ENCODE results near the gene WASL. TPM values are rescaled to one million over a fixed set of nuclear protein-coding genes. Genes with fewer than 3 reads are reported as not detected.

Gene WASL
- polyA plus RNA-seq, 1 donor from 2014 or later, result 2.8 TPM

DNA sequence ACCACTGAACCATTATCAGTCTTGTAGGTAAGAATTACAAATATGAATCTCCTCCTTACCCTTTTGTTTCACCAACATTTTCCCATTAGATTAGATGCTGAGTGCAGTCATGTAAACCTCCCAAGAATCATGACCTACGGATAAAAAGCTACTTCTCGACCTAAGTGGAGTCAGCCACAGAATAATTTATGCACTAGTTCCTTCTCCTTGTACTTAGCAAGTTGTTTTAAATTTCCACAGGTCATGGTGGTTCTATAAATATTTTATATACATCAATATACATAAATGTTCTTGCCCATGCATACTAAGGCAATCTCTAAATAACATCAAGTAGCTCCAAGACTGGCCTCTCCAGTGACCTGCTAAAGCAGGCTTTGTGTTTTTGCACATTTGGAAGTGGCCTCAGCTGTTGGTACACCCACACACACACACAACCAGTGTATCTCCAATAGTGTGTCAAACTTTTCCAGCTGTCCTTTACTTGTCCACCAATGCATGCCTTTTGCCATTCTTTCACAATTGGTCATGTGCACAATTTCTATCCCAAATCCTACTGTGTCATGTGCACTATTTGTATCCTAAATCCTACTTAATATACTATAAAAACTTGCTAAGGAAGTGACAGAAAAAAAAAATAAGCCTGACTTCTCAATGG, 71.6 kb downstream of the WASL start:
- Mint-ChIP-seq H3K4me1 (peaks cover 0 to 2% (median 0%) of the 10 kb centered on the region in 3 donors), H3K27ac (no peak overlapping the region), H3K27me3 (no peaks in the 10 kb centered on the region)

DNA sequence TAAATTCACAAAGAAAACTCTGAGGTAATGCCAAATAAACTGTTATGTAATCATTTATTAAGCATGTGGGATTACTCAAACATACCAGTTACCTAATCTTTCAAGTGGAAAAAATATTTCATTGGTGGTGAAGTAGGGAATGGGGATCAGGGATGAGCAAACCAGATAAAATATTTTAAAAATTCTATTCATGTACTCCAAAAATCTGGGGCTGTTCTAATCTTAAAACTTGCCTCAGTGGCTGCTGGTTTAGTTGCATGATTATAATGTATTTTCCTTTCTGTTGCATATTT, 73.7 kb downstream of the WASL start:
- H3K9me3 Mint-ChIP-seq, result no peaks in the 10 kb centered on the region
- no peak overlapping the region for H3K27ac Mint-ChIP-seq
- peaks cover 0 to 3% (median 0%) of the 10 kb centered on the region in 3 donors for H3K4me1 Mint-ChIP-seq
- no peaks in the 10 kb centered on the region for H3K36me3 Mint-ChIP-seq
- H3K4me3 Mint-ChIP-seq, result no peak overlapping the region
- peaks cover 2% of the 10 kb centered on the region for H3K27me3 Mint-ChIP-seq

More for the DNA sequence above, 71.6 kb downstream of the WASL start:
- Mint-ChIP-seq H3K9me3 (no peaks in the 10 kb centered on the region), H3K36me3 (no peaks in the 10 kb centered on the region), H3K4me3 (no peak overlapping the region)

DNA sequence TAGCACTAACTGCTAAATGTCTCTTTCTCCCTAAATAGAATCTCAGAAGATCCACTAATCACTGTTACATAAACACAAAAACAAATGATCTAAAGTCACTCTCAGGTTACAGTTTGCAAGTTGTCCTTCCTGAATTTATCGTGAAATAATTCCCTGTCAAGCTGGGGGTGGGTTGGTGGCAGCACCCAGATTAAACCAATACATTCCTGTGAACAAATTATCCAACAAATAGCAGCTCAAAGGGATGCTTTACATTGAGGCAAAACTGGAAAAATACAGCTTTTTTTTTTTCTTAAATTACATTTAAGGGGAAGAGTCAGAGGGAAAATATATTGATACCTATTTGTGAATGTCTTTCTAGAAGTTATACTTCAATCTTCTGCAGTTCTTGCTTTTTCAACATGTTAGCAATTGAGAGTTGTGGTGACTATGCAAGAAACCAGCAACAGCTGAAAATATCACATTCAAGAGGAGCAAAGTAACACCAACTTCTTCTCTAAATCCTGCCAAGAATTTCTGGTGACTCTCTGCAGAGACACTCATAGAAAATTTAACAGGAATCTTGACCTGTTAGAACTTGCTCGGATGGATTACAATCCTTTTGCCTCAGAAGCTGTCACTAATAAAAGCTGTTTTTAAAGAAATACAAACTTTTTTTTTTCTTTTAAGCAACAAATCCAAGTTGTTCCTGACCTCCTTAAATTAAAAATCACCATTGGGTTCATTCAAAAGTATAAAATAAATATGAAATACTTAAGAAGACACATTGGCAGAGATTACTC, 74.2 kb downstream of the WASL start:
- no peaks in the 10 kb centered on the region for H3K36me3 Mint-ChIP-seq
- H3K4me3 Mint-ChIP-seq, result no peak overlapping the region
- peaks cover 0 to 3% (median 0%) of the 10 kb centered on the region in 3 donors for H3K4me1 Mint-ChIP-seq
- no peak overlapping the region for H3K27ac Mint-ChIP-seq
- H3K27me3 Mint-ChIP-seq, result peaks cover 2% of the 10 kb centered on the region
- H3K9me3 Mint-ChIP-seq, result no peaks in the 10 kb centered on the region

- no peaks in the 10 kb centered on the region for H3K9me3 Mint-ChIP-seq
- no peaks in the 10 kb centered on the region for H3K36me3 Mint-ChIP-seq
- H3K4me1 Mint-ChIP-seq, result peaks cover 0 to 5% (median 0%) of the 10 kb centered on the region in 3 donors
- no peak overlapping the region for H3K4me3 Mint-ChIP-seq
- H3K27ac Mint-ChIP-seq, result no peak overlapping the region
- peaks cover 2% of the 10 kb centered on the region for H3K27me3 Mint-ChIP-seq
Observed at GRCh38 chr7:123673752-123674398, 74.9 kb downstream of the WASL start.

GRCh38 chr7:123673137-123673732, 75.6 kb downstream of the WASL start:
- peaks cover 0 to 7% (median 0%) of the 10 kb centered on the region in 3 donors for H3K4me1 Mint-ChIP-seq
- no peaks in the 10 kb centered on the region for H3K36me3 Mint-ChIP-seq
- H3K9me3 Mint-ChIP-seq, result no peaks in the 10 kb centered on the region
- H3K27me3 Mint-ChIP-seq, result peaks cover 2% of the 10 kb centered on the region
- H3K4me3 Mint-ChIP-seq, result no peak overlapping the region
- H3K27ac Mint-ChIP-seq, result no peak overlapping the region

GRCh38 chr7:123669485-123669884, 79.3 kb downstream of the WASL start:
- H3K9me3 Mint-ChIP-seq, result no peaks in the 10 kb centered on the region
- no peaks in the 10 kb centered on the region for H3K36me3 Mint-ChIP-seq
- H3K4me3 Mint-ChIP-seq, result peak overlapping the region in 1 of 4 donors; percentile 19
- H3K4me1 Mint-ChIP-seq, result peaks cover 0 to 5% (median 0%) of the 10 kb centered on the region in 3 donors
- peak overlapping the region in 1 of 3 donors; percentile 2 for H3K27ac Mint-ChIP-seq
- peaks cover 2% of the 10 kb centered on the region for H3K27me3 Mint-ChIP-seq

DNA sequence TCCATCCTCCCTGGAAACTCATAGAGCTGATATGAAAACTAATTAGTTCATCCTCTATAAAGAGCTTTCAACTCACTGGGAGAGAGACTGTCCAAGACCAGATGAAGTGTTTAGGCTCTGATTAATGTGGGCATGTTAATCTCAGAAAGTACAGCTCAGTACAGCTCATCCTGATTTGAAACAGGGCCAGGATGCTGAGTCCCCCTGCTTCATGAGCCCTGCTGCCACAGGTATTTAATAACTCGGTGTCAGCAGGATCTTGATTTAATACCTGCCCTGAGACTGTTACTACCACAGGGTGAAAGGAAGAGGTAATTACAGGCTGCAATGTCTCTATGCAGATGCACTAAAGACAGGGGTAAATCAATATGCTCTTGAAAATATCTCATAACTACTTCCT, 82.3 kb downstream of the WASL start:
- Mint-ChIP-seq H3K4me3 (no peak overlapping the region), H3K36me3 (no peaks in the 10 kb centered on the region), H3K9me3 (no peaks in the 10 kb centered on the region), H3K27ac (no peak overlapping the region), H3K4me1 (peaks cover 0 to 7% (median 0%) of the 10 kb centered on the region in 3 donors), H3K27me3 (peaks cover 2% of the 10 kb centered on the region)

DNA sequence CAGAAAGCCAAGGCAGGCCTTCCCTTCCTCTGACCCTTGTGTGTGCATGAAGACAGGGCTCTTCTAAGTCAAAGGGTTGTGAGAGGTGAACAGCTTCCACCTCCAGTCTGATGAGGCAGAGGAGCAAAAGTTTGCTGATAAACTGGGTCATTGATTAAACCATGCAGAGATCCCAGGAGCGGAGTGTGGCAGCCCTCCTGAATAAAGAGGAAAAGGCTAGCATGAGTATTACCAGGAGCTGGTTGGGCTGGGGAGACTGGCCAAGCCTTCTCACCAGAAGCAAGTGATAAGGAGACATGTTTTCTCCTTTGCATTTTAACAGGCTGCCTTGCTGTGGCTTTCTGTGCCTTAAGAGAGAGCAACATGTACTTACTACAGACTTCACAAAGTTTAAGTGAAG, 82.9 kb downstream of the WASL start:
- Mint-ChIP-seq H3K27ac (no peak overlapping the region), H3K9me3 (no peaks in the 10 kb centered on the region), H3K27me3 (peaks cover 2% of the 10 kb centered on the region), H3K4me1 (peaks cover 0 to 7% (median 0%) of the 10 kb centered on the region in 3 donors), H3K4me3 (no peak overlapping the region), H3K36me3 (no peaks in the 10 kb centered on the region)

DNA sequence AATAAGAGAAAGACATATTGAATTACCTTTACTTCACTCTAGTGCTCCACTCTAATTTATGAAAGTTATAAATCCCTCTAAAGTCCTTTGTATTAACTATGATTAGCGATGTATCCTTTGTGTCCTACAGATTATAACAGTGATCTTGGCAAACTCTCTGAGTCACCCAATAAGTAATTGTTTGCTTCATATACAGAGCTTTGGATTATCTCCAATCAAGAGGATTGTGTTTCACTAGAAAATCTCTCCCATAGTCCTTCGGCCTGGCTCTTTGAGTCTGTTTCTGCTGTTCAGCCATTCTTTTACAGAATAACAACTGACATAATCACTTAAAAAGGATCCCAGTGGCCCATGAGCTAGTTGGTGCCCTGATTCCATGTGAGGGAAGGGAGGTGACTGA, 83.6 kb downstream of the WASL start:
- no peaks in the 10 kb centered on the region for H3K27me3 Mint-ChIP-seq
- H3K4me1 Mint-ChIP-seq, result peaks cover 0 to 5% (median 0%) of the 10 kb centered on the region in 3 donors
- H3K27ac Mint-ChIP-seq, result no peak overlapping the region
- no peaks in the 10 kb centered on the region for H3K9me3 Mint-ChIP-seq
- no peak overlapping the region for H3K4me3 Mint-ChIP-seq
- H3K36me3 Mint-ChIP-seq, result no peaks in the 10 kb centered on the region

- no peaks in the 10 kb centered on the region for H3K9me3 Mint-ChIP-seq
- H3K4me1 Mint-ChIP-seq, result peaks cover 0 to 2% (median 0%) of the 10 kb centered on the region in 3 donors
- H3K27ac Mint-ChIP-seq, result no peak overlapping the region
- H3K4me3 Mint-ChIP-seq, result no peak overlapping the region
- H3K36me3 Mint-ChIP-seq, result no peaks in the 10 kb centered on the region
- H3K27me3 Mint-ChIP-seq, result no peaks in the 10 kb centered on the region
Observed at GRCh38 chr7:123663200-123663599, 85.6 kb downstream of the WASL start.

- H3K27ac Mint-ChIP-seq, result no peak overlapping the region
- H3K4me3 Mint-ChIP-seq, result no peak overlapping the region
- peaks cover 0 to 2% (median 0%) of the 10 kb centered on the region in 3 donors for H3K4me1 Mint-ChIP-seq
- no peaks in the 10 kb centered on the region for H3K27me3 Mint-ChIP-seq
- no peaks in the 10 kb centered on the region for H3K9me3 Mint-ChIP-seq
- no peaks in the 10 kb centered on the region for H3K36me3 Mint-ChIP-seq
Observed at GRCh38 chr7:123662755-123663154, 86.0 kb downstream of the WASL start.

- H3K4me1 Mint-ChIP-seq, result peaks cover 0 to 2% (median 0%) of the 10 kb centered on the region in 3 donors
- no peaks in the 10 kb centered on the region for H3K27me3 Mint-ChIP-seq
- H3K4me3 Mint-ChIP-seq, result no peak overlapping the region
- H3K27ac Mint-ChIP-seq, result no peak overlapping the region
- H3K36me3 Mint-ChIP-seq, result no peaks in the 10 kb centered on the region
- no peaks in the 10 kb centered on the region for H3K9me3 Mint-ChIP-seq
Observed at GRCh38 chr7:123662293-123662692, 86.5 kb downstream of the WASL start.

GRCh38 chr7:123661765-123662164, 87.0 kb downstream of the WASL start:
- no peak overlapping the region for H3K4me3 Mint-ChIP-seq
- no peaks in the 10 kb centered on the region for H3K36me3 Mint-ChIP-seq
- H3K27me3 Mint-ChIP-seq, result no peaks in the 10 kb centered on the region
- H3K4me1 Mint-ChIP-seq, result peaks cover 0 to 2% (median 0%) of the 10 kb centered on the region in 3 donors
- no peak overlapping the region for H3K27ac Mint-ChIP-seq
- no peaks in the 10 kb centered on the region for H3K9me3 Mint-ChIP-seq

GRCh38 chr7:123660514-123661354, 88.1 kb downstream of the WASL start:
- Mint-ChIP-seq H3K9me3 (no peaks in the 10 kb centered on the region), H3K36me3 (no peaks in the 10 kb centered on the region), H3K4me3 (no peak overlapping the region), H3K4me1 (peaks cover 0 to 2% (median 0%) of the 10 kb centered on the region in 3 donors), H3K27ac (no peak overlapping the region), H3K27me3 (peaks cover under 1% of the 10 kb centered on the region)
